Measurements from ENCODE around the gene TOMM20. TPM values are rescaled to one million over a fixed set of nuclear protein-coding genes. Genes with fewer than 3 reads are reported as not detected.
"Not testable (repeated sequence)": the region's sequence is repeated elsewhere in the genome, so short reads cannot be mapped to it uniquely, and the experiment has no call there.

TOMM20 gene
- total and polyA plus RNA-seq, 9 of the 15 experiments (the other 6 are each of a cell fraction or from before 2014, with no cell fraction given), result 70.6 to 334 (median 159) TPM

DNA sequence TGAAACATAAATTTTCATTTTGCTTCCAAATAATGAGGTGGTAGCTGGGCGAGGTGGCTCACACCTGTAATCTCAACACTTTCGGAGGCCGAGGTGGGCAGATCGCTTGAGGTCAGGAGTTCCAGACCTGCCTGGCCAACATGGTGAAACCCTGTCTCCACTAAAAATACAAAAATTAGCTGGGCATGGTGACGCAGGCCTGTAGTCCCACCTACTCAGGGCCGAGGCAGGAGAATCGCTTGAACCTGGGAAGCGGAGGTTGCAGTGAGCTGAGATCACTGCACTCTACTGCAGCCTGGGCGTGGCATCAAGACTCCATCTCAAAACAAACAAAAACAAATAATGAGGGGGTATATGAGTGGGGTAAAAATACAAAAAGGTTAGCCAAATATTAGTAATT, 31.3 kb upstream of the TOMM20 start:
- H3K27me3 ChIP-seq (ENCODE audit: control insufficient read depth in 2 of 2, insufficient read depth in 2 of 2, low read length in 2 of 2); H3K9me1 ChIP-seq (ENCODE audit: control insufficient read depth, insufficient read depth, low read length); H3K4me1 ChIP-seq (replicated peaks in 1 of 2; ENCODE audit: control insufficient read depth in 2 of 2, insufficient read depth in 2 of 2, low read length in 2 of 2); H3K9me3 ChIP-seq (replicated peaks; ENCODE audit: control insufficient read depth, insufficient read depth, low read depth, low read length); FAIRE-seq; H2AFZ ChIP-seq (ENCODE audit: low read depth, low read length); H4K20me1 ChIP-seq (replicated peaks; ENCODE audit: control insufficient read depth, insufficient read depth, low read length); in situ Hi-C loops (cut with MboI); BruUV-seq (replicated peaks); CTCF ChIA-PET (ENCODE audit: low intra/inter-chr PET ratio): not testable (repeated sequence)
- H3K4me3 ChIP-seq, result peak overlapping the region; percentile 78
- ATAC-seq, result peak; percentile 20; the same call in 2 of the 3 replicates
- peak overlapping the region in 1 of 2 experiments; percentile 95; a peak in 2 of 4 replicates for H3K9ac ChIP-seq (ENCODE audit: insufficient read depth in 1 of 2, low read depth in 2 of 2, low read length in 2 of 2)
- intact Hi-C loops (cut with micrococcal nuclease), result loop anchor here (2.0 kb wide), 1 partner anchor 31 kb away; the partner anchor contains the start of gene TOMM20
- H3K79me2 ChIP-seq (ENCODE audit: control insufficient read depth, insufficient read depth, low read length), result peaks cover 54% of the 10 kb centered on the region
- WGBS (ENCODE audit: insufficient coverage, low coverage, missing lambda C conversion rate), result 73% methylated on average over 9 of the region's 9 CpGs
- peak overlapping the region; percentile 92; the same call in 1 of the 3 replicates for H3K27ac ChIP-seq (ENCODE audit: extremely low read depth, low read depth, low read length)
- DNase-seq (ENCODE audit: extremely low read depth in 1 of 4, low spot score in 3 of 4), result peak in 1 of 4 experiments; percentile 37
- peak overlapping the region; percentile 98 for H3K4me2 ChIP-seq (ENCODE audit: insufficient read depth, low read length)
- POLR2A ChIA-PET, result interaction anchor here (0.6 to 1.9 kb wide), 6 partner anchors 10 to 188 kb away, joined by 3 to 21 read pairs (median 4); partner anchors contain the start of gene TOMM20
- TF ChIP-seq, protein P1, sequence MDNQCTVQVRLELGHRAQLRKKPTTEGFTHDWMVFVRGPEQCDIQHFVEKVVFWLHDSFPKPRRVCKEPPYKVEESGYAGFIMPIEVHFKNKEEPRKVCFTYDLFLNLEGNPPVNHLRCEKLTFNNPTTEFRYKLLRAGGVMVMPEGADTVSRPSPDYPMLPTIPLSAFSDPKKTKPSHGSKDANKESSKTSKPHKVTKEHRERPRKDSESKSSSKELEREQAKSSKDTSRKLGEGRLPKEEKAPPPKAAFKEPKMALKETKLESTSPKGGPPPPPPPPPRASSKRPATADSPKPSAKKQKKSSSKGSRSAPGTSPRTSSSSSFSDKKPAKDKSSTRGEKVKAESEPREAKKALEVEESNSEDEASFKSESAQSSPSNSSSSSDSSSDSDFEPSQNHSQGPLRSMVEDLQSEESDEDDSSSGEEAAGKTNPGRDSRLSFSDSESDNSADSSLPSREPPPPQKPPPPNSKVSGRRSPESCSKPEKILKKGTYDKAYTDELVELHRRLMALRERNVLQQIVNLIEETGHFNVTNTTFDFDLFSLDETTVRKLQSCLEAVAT (IDR thresholded peaks at IDR 0.05), result 0 out of 4 replicates have a peak, but pooled peaks of 1 of the 2 experiments have one; percentile 39
- peak; percentile 26; the same call in 1 of the 2 replicates for TF ChIP-seq SP1 (CRISPR knock-in tag; IDR thresholded peaks at IDR 0.05)
- H3K36me3 ChIP-seq (ENCODE audit: control insufficient read depth, insufficient read depth, low read length), result peaks cover 49% of the 10 kb centered on the region

DNA sequence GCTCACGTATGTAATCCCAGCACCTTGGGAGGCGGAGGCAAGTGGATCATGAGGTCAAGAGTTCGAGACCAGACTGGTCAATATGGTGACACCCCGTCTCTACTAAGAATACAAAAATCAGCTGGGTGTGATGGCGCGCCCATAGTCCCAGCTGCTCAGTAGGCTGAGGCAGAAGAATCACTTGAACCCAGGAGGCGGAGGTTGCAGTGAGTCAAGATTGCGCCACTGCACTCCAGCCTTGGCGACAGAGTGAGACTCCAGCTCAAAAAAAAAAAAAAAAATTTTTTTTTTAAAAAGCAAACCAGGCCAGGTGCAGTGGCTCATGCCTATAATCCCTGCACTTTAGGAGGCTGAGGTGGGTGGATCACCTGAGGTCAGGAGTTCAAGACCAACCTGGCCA, 30.6 kb upstream of the TOMM20 start:
- H3K9me1 ChIP-seq (ENCODE audit: control insufficient read depth, insufficient read depth, low read length); in situ Hi-C loops (cut with MboI); intact Hi-C loops (cut with micrococcal nuclease); CTCF ChIA-PET (ENCODE audit: low intra/inter-chr PET ratio); BruUV-seq (replicated peaks); ATAC-seq; H2AFZ ChIP-seq (ENCODE audit: low read depth, low read length); H3K27ac ChIP-seq (ENCODE audit: extremely low read depth, low read depth, low read length); H3K9me3 ChIP-seq (replicated peaks; ENCODE audit: control insufficient read depth, insufficient read depth, low read depth, low read length); H3K4me1 ChIP-seq (replicated peaks in 1 of 2; ENCODE audit: control insufficient read depth in 2 of 2, insufficient read depth in 2 of 2, low read length in 2 of 2); DNase-seq (ENCODE audit: extremely low read depth in 1 of 4, low spot score in 3 of 4); H3K27me3 ChIP-seq (ENCODE audit: control insufficient read depth in 2 of 2, insufficient read depth in 2 of 2, low read length in 2 of 2); H3K9ac ChIP-seq (ENCODE audit: insufficient read depth in 1 of 2, low read depth in 2 of 2, low read length in 2 of 2); H3K4me3 ChIP-seq; H3K4me2 ChIP-seq (ENCODE audit: insufficient read depth, low read length); H4K20me1 ChIP-seq (replicated peaks; ENCODE audit: control insufficient read depth, insufficient read depth, low read length); FAIRE-seq; TF ChIP-seq CEBPG (tag; conservative IDR thresholded peaks at IDR 0.05 in 1 of 2, IDR thresholded peaks at IDR 0.05 in 1 of 2): not testable (repeated sequence)
- 97% methylated on average over 9 of the region's 9 CpGs for WGBS (ENCODE audit: insufficient coverage, low coverage, missing lambda C conversion rate)
- Histone ChIP-seq H3K36me3 (ENCODE audit: control insufficient read depth, insufficient read depth, low read length) (peaks cover 56% of the 10 kb centered on the region), H3K79me2 (ENCODE audit: control insufficient read depth, insufficient read depth, low read length) (peaks cover 54% of the 10 kb centered on the region)
- POLR2A ChIA-PET, result interaction anchor here (0.6 to 1.4 kb wide), 6 partner anchors 14 to 287 kb away, joined by 3 to 5 read pairs (median 3); no protein-coding TSS in a partner anchor
- TF ChIP-seq, protein P2, sequence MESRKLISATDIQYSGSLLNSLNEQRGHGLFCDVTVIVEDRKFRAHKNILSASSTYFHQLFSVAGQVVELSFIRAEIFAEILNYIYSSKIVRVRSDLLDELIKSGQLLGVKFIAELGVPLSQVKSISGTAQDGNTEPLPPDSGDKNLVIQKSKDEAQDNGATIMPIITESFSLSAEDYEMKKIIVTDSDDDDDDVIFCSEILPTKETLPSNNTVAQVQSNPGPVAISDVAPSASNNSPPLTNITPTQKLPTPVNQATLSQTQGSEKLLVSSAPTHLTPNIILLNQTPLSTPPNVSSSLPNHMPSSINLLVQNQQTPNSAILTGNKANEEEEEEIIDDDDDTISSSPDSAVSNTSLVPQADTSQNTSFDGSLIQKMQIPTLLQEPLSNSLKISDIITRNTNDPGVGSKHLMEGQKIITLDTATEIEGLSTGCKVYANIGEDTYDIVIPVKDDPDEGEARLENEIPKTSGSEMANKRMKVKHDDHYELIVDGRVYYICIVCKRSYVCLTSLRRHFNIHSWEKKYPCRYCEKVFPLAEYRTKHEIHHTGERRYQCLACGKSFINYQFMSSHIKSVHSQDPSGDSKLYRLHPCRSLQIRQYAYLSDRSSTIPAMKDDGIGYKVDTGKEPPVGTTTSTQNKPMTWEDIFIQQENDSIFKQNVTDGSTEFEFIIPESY (CRISPR knock-in tag; IDR thresholded peaks at IDR 0.05), result 0 out of 2 replicates have a peak, but pooled peaks have one; percentile 54
- peak; percentile 51; the same call in 1 of the 2 replicates for TF ChIP-seq CEBPG (CRISPR knock-in tag; IDR thresholded peaks at IDR 0.05)
- 0 out of 2 replicates have a peak, but pooled peaks have one; percentile 13 for TF ChIP-seq CEBPB (tag; IDR thresholded peaks at IDR 0.05)
